ENCODE measurements around the gene SLC38A8.

Gene SLC38A8

GRCh38 chr16:84056933-84057332, 14.3 kb upstream of the SLC38A8 start:
- FAIRE-seq, result no peak
- no peak for TF ChIP-seq CTCF (IDR thresholded peaks at IDR 0.05; ENCODE audit: insufficient read depth, missing control alignments)

GRCh38 chr16:84055801-84056634, 13.4 kb upstream of the SLC38A8 start:
- no peak for TF ChIP-seq CTCF (IDR thresholded peaks at IDR 0.05; ENCODE audit: insufficient read depth, missing control alignments)
- FAIRE-seq, result no peak
- DNase-seq (ENCODE audit: insufficient read length, low spot score), result no peak

More at GRCh38 chr16:84056933-84057332, 14.3 kb upstream of the SLC38A8 start:
- DNase-seq (ENCODE audit: insufficient read length, low spot score), result no peak

GRCh38 chr16:84055366-84055765, 12.8 kb upstream of the SLC38A8 start:
- no peak for TF ChIP-seq CTCF (IDR thresholded peaks at IDR 0.05; ENCODE audit: insufficient read depth, missing control alignments)
- no peak for FAIRE-seq
- DNase-seq (ENCODE audit: insufficient read length, low spot score), result no peak

- DNase-seq (ENCODE audit: insufficient read length, low spot score), result no peak
- no peak for TF ChIP-seq CTCF (IDR thresholded peaks at IDR 0.05; ENCODE audit: insufficient read depth, missing control alignments)
- FAIRE-seq, result no peak
Observed at GRCh38 chr16:84054916-84055315, 12.3 kb upstream of the SLC38A8 start.

- DNase-seq (ENCODE audit: insufficient read length, low spot score) (no peak), FAIRE-seq (no peak)
Observed at GRCh38 chr16:84054271-84054670, 11.7 kb upstream of the SLC38A8 start.

GRCh38 chr16:84053237-84053636, 10.6 kb upstream of the SLC38A8 start:
- TF ChIP-seq CTCF (IDR thresholded peaks at IDR 0.05; ENCODE audit: insufficient read depth, missing control alignments), result no peak
- FAIRE-seq (no peak), DNase-seq (ENCODE audit: insufficient read length, low spot score) (no peak)

More at GRCh38 chr16:84054271-84054670, 11.7 kb upstream of the SLC38A8 start:
- no peak for TF ChIP-seq CTCF (IDR thresholded peaks at IDR 0.05; ENCODE audit: insufficient read depth, missing control alignments)

- FAIRE-seq, result no peak
- TF ChIP-seq CTCF (IDR thresholded peaks at IDR 0.05; ENCODE audit: insufficient read depth, missing control alignments), result no peak
- DNase-seq (ENCODE audit: insufficient read length, low spot score), result no peak
Observed at GRCh38 chr16:84052071-84052622, 9.6 kb upstream of the SLC38A8 start.
